GM18858 (cell line): ENCODE measurements around the gene CLPTM1L.

Experiments
- ATAC-seq: cut with Tn5 transposase; IDR thresholded peaks from one replicate; pipeline ENCODE4 v1.9.1; 2021; ENCODE audit not compliant: unreplicated experiment

The CLPTM1L gene

DNA sequence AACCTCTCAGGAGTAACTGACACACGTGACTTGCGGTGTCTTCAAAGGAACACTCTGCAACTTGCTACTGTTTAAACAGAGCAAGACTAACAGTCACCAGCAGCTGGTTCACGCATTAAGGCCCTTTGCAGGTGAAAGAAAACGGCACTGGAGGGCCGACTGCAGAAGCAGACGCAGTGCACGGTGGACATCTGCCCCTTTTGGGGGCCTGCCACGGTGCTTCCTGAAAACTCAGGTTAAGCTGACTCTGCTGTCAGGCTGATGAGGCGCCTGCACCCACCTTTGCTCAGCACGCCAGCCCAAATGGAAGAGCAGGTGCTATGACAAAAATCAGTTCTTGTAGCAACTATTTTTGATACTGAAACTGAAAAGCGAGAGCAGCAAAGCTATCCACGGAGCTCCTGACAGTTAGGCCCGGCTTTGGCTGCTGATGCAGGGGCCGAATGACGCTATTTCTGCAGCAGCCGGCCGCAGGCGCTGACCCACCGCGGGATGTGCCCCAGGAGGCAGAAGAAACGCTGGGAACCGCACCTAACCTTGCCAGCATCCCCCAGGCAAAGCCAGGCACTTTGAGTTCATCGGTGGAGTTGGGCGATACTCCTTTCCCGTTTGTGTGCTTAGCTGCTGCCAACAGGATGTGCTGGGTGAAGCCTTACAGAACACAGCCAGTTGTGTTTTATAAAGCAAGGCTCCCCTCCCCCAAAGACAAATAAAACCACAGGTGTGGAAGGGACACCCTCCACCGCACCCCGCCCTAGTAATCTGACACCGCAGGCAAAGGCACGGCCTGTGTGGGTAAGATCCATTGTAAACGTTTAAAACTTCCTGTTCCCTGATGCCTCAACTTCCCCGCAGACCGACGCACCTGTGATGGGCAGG is 29.0 kb downstream of the CLPTM1L start:
- ATAC-seq, result peak; percentile 50

DNA sequence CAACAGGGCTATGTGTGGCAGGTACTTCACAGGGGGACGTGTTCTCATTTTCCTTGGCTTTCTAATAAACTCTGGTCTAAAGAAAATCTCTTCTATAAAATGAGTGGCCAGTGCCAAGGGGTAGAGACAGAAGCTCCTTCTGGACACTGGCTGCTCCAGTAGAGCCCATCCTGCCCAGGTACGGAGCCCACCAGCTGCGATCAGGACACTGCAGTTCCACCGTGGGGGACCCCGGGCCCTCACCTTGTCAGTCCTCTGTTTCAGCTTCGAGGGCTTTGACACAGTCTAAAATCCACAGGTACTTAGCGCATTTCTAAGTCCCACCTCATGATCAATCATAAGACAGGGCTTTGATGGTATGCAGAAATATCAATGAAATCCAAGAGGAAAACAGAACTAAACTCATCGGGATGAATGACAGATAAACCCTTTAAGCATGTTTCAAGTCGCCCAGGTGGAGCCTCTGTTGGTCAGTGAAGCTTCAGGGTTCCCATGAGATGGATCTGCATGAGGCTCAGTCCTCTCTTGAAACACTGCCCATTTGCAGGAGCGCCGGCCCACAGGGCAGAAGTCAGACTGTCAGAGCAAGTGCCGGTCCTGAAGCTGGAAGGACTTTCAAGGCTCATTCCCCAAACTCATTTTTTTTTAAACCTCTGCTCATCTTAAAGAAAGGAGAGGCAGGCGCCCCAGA is 29.7 kb downstream of the CLPTM1L start:
- ATAC-seq, result no peak

GRCh38 chr5:1314564-1314982 is 30.3 kb downstream of the CLPTM1L start:
- ATAC-seq, result no peak

GRCh38 chr5:1312993-1313833 is 31.7 kb downstream of the CLPTM1L start:
- peak; percentile 79 for ATAC-seq

DNA sequence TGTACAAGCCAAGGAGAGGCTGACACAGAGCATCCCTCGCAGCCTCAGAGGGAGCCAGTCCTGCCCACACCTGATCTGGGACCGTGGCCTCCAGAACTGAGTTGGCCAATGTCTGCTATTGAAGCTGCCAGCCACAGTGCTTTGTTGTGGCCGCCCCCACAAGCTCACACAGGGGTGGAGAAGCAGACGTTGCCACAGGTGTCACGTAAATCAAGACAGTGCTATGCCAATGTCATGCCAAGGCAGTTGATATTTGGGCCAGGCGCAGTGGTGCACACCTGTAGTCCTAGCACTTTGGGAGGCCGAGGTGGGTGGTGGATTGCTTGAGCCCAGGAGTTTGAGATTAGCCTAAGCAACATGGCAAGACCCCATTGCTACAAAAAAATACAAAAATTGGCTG is 32.7 kb downstream of the CLPTM1L start:
- ATAC-seq, result no peak

DNA sequence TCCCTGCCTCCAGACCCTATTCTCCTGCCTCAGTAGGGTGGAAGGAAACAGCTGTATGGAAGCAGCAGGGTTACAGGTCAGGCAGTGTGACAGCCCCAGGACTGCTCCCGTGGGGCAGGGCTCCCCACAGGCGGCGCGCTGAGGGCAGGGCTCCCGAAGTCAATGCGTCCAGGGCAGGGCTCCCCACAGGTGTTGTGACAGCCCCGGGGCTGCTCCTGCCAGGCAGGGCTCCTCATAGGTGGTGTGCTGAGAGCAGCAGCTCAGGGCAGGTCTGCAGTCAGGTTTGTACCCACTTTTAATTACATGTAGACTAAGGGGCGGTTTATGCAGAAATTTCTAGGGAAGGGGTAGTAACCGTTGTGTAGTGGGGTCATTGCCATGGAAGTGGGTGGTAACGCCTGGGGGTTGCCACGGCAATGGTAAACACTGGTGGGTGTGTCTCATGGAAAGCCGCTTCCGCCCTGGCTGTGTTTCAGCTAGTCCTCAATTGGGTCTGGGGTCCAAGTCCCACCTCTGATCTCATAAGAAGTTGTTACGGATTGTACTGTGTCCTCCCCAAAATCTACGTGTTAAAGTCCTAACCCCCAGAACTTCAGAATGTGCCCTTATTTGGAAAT is 33.4 kb downstream of the CLPTM1L start:
- ATAC-seq, result no peak

GRCh38 chr5:1310118-1310517 is 34.8 kb downstream of the CLPTM1L start:
- ATAC-seq, result no peak

- no peak for ATAC-seq
Measured at GRCh38 chr5:1304033-1304432, 40.9 kb downstream of the CLPTM1L start.

- ATAC-seq, result no peak
Measured at GRCh38 chr5:1302258-1302657, 42.6 kb downstream of the CLPTM1L start.

DNA sequence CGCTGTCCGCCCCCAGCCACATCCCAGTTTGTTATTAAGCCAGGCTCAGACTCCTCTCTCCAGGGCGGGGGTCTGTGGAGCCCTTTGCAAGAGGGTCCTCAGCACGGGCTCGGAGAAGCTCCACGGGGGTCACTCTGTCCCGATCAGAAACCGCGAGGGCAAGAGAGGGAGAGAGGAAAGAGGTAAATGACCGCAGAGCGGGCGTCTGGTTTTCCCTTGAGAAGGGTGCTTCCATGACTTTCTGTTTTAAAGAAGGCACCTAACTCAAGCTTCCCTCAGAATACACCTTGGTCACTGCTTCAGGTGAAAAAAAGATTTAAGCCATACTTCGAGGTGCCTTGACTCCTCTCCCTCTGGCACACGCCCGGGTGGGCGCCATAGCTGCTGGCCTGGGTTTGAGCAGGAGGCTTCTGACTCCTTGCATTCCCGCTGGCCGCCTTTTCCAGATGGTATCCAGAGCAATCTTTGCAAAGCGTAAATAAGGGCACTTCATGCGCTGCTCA is 44.3 kb downstream of the CLPTM1L start:
- no peak for ATAC-seq

DNA sequence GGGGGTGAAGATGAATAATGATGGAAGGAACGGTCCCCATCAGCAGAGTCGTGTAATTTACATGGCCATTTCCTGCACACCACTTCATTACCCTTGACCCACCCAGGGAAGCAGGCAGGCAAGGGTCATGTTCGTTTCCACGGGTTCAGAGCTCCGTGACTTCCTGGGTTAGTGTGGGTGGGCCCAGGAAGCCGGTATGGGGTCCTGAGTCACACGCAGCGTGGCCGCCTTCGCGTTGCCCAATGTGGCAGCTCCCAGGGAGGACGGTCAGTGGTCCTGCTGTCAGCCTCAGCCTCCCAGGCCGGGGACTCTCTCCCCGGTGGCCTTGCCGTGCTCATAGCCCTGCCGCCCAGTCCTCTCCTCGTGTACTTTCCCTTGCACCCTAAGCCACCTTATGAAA is 44.9 kb downstream of the CLPTM1L start:
- no peak for ATAC-seq

DNA sequence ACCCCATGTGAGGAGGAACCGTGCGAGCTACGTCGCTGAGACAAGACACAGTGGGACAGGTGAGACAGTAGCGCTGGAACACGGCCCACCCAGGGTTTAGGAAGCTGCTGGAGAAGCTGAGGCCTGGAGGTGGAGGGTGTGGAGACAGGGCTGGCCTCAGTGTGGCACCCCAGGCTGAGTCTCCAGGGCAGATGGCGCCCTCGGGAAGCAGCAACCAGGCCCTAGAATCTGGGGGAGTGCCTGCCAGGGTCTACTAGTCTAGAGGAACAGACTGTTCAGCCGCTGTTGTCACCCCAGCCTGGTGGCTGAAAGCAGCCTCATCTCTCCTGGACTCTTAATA is 45.4 kb downstream of the CLPTM1L start:
- ATAC-seq, result no peak

DNA sequence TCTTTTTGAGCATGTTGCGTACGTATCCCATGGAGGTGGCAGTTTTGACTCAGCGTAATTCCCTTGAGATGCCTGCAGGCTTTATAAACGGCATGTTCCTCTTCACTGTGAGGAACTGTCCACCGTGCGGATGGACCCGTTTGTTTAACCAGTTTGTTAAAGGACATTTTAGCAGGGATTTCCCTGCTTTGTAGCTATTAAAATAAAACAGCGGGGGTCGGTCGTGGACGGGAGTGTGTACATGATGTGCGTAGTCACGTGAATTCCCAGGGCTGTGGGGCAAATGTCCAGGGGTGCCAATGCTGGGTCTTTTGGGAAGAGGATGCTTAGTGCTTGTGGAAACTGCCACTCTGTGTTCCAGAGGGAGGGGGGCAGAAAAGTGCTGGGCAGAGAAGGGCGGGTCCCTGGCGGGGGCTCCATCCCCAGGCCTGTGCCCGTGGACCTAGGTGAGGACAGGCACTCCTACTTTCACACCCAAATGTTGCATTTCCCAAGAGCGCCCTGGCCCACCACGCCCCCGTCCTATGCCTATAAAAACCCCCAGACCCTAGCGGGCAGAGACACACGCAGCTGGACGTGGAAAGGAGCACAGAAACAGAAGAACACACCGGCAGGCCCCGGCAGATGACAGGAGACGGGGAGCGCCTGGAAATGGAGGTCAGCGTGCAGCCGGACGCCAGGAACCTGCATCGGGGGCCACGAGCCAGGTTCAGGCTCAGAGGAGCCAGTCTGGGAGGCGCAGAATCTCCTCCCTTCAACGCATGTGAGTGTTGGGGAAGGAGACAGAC is 46.0 kb downstream of the CLPTM1L start:
- ATAC-seq, result no peak

GRCh38 chr5:1298067-1298551 is 46.8 kb downstream of the CLPTM1L start:
- no peak for ATAC-seq

DNA sequence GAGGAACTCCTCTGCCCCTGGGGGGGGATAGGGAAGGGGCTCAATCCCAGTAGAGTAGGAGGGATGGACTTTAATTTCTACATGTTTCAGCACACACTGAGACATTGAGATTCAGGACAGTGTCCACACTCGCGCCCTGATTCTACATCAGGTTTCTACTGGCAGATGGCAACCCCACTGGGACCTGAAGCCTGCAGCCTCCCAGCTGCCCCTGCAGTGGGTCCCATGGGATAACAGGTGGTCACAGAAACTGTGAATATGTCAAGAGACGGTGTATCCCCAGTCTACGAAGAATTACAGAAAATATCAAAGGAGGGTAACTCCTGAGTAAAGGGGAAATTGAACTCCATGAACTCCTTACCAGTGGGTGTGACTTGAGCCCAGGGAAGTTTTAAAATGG is 47.7 kb downstream of the CLPTM1L start:
- no peak for ATAC-seq

DNA sequence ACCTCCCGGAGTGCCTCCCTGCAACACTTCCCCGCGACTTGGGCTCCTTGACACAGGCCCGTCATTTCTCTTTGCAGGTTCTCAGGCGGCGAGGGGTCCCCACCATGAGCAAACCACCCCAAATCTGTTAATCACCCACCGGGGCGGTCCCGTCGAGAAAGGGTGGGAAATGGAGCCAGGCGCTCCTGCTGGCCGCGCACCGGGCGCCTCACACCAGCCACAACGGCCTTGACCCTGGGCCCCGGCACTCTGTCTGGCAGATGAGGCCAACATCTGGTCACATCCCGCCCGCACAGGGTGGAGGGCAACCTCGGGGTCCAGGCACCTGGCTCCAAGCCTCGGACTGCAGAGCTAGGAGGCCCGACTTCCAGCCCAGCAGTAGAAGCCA is 49.3 kb downstream of the CLPTM1L start:
- ATAC-seq, result no peak

- ATAC-seq, result no peak
Measured at GRCh38 chr5:1294835-1295649, 49.9 kb downstream of the CLPTM1L start, which contains the start of gene TERT. TSS of gene TERT (minus strand) at chr5:1295068. CDS start at chr5:1294989, 79 bp downstream.

DNA sequence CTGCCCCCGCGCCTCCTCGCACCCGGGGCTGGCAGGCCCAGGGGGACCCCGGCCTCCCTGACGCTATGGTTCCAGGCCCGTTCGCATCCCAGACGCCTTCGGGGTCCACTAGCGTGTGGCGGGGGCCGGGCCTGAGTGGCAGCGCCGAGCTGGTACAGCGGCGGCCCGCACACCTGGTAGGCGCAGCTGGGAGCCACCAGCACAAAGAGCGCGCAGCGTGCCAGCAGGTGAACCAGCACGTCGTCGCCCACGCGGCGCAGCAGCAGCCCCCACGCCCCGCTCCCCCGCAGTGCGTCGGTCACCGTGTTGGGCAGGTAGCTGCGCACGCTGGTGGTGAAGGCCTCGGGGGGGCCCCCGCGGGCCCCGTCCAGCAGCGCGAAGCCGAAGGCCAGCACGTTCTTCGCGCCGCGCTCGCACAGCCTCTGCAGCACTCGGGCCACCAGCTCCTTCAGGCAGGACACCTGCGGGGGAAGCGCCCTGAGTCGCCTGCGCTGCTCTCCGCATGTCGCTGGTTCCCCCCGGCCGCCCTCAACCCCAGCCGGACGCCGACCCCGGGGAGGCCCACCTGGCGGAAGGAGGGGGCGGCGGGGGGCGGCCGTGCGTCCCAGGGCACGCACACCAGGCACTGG is 50.6 kb downstream of the CLPTM1L start:
- no peak for ATAC-seq
